Esophagus squamous epithelium (tissue), 5 donors: ENCODE measurements around the gene BRK1. TPM values are rescaled to one million over a fixed set of nuclear protein-coding genes. Genes with fewer than 3 reads are reported as not detected.
"Not testable (repeated sequence)": the region's sequence is repeated elsewhere in the genome, so short reads cannot be mapped to it uniquely, and the experiment has no call there.

Experiments used
- DNase-seq: peaks from one replicate; lab custom pipeline; 2025; lab: John Stamatoyannopoulos, UW
- H3K27ac ChIP-seq, 4 donors: fragments of 200-600 bp; sonication (generic); one replicate each; pipeline ENCODE4 v1.5.1; 2016 to 2019; ENCODE audit warnings: mild to moderate bottlenecking in 1 of 4
- H3K27me3 ChIP-seq, 4 donors: fragments of 200-600 bp; sonication (generic); 1 replicate in 3 of 4; 2 replicates in 1 of 4; pipeline versions ENCODE4 v1.5.1 to v1.6.0; 2017 to 2021; ENCODE audit warnings: antibody characterized with exemption in 1 of 4
- H3K36me3 ChIP-seq, 3 donors: fragments of 200-600 bp; sonication (generic); one replicate each; pipeline ENCODE4 v1.5.1; 2016 to 2019
- H3K4me1 ChIP-seq, 3 donors: fragments of 200-600 bp; sonication (generic); one replicate each; pipeline ENCODE4 v1.5.1; 2017 to 2019
- H3K4me3 ChIP-seq, 4 donors: fragments of 200-600 bp; sonication (generic); 1 replicate in 3 of 4; 2 replicates in 1 of 4; pipeline ENCODE4 v1.5.1; 2016 to 2019; ENCODE audit warnings: mild to moderate bottlenecking in 2 of 4, moderate library complexity in 1 of 4
- H3K9me3 ChIP-seq, 3 donors: fragments of 200-600 bp; sonication (generic); one replicate each; pipeline ENCODE4 v1.5.1; 2016 to 2019
- POLR2A ChIP-seq, 4 donors: fragments of 450-650 bp; IDR thresholded peaks; one replicate each; pipeline ENCODE4 v1.6.1; 2017; ENCODE audit warnings: antibody characterized with exemption in 4 of 4, mild to moderate bottlenecking in 4 of 4, moderate library complexity in 3 of 4
- WGBS, 2 donors: methylation state at CpG; one replicate each; pipeline ENCODE4 v1.1.5; 2018; 5-methylcytosine and 5-hydroxymethylcytosine counted together
- intact Hi-C: fragments of 100-400 bp; cut with DNase I; formaldehyde crosslinking; loops from one replicate; pipeline ENCODE4 v1.15.0; 2022
- total RNA-seq, 4 donors: library from RNA; depleted of rRNA; stranded (reverse); fragments of >200 nt; gene quantifications; one replicate each; pipeline ENCODE4 v1.1.0, GENCODE V29; 2016
- TF ChIP-seq, protein P1 (sequence below), 6 experiments: fragments of 450-650 bp in 4 of 6; fragments of 200-600 bp in 2 of 6; sonication (generic) in 2 of 6; IDR thresholded peaks; one replicate each; pipeline ENCODE4 v1.5.1; 2016 to 2019; ENCODE audit warnings: antibody characterized with exemption in 6 of 6, mild to moderate bottlenecking in 4 of 6, moderate library complexity in 4 of 6
- donor health status: DM: yes; HTN: yes; CAD: no.

The BRK1 gene
- total RNA-seq, 4 donors from 2014 or later, result 52.0 to 134 (median 100) TPM

GRCh38 chr3:10154335-10155122 is 39.1 kb downstream of the BRK1 start:
- Histone ChIP-seq H3K4me1 (no peaks in the 10 kb centered on the region), H3K27me3 (no peaks in the 10 kb centered on the region), H3K9me3 (no peaks in the 10 kb centered on the region), H3K27ac (no peak overlapping the region), H3K4me3 (no peak overlapping the region), H3K36me3 (peaks cover 3 to 57% (median 10%) of the 10 kb centered on the region in 3 donors)
- intact Hi-C loops, result no loop called here
- TF ChIP-seq POLR2A (IDR thresholded peaks at IDR 0.05), result no peak
- TF ChIP-seq, protein P1, sequence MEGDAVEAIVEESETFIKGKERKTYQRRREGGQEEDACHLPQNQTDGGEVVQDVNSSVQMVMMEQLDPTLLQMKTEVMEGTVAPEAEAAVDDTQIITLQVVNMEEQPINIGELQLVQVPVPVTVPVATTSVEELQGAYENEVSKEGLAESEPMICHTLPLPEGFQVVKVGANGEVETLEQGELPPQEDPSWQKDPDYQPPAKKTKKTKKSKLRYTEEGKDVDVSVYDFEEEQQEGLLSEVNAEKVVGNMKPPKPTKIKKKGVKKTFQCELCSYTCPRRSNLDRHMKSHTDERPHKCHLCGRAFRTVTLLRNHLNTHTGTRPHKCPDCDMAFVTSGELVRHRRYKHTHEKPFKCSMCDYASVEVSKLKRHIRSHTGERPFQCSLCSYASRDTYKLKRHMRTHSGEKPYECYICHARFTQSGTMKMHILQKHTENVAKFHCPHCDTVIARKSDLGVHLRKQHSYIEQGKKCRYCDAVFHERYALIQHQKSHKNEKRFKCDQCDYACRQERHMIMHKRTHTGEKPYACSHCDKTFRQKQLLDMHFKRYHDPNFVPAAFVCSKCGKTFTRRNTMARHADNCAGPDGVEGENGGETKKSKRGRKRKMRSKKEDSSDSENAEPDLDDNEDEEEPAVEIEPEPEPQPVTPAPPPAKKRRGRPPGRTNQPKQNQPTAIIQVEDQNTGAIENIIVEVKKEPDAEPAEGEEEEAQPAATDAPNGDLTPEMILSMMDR (IDR thresholded peaks at IDR 0.05), result no peak
- WGBS, 2 donors, result 85 to 87% methylated on average over 13 to 14 of the region's 14 CpGs
- no peak for DNase-seq

GRCh38 chr3:10155123-10155472 is 39.6 kb downstream of the BRK1 start:
- Histone ChIP-seq H3K4me3 (no peak overlapping the region), H3K36me3 (peaks cover 0 to 52% (median 5%) of the 10 kb centered on the region in 3 donors)
- WGBS, 2 donors, result 92 to 93% methylated on average over 4 of the region's 4 CpGs

DNA sequence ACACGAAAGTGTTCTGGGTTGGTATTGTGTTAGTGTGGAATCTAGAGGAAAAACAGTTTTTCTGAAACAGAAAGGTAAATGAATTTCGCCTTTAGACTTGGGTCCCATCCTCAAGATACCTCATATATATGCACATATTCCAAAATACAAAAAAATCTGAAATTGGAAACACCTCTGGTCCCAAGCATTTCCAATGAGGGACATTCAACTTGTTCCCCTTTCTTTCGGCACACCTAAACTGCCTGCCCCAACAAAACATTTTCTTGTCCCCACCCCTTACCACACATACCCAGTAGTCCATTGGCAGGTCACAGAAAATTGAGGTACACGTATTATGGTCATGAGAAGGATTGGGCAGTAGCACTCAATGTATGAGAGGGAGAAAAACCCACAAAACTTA is 40.2 kb downstream of the BRK1 start:
- H3K27me3 ChIP-seq, result no peaks in the 10 kb centered on the region
- no peak for TF ChIP-seq POLR2A (IDR thresholded peaks at IDR 0.05)
- TF ChIP-seq, protein P1 (IDR thresholded peaks at IDR 0.05), result no peak
- DNase-seq, result no peak
- WGBS, 2 donors, result 90 to 96% methylated on average over 4 of the region's 4 CpGs
- intact Hi-C loops, result no loop called here
- no peak overlapping the region for H3K27ac ChIP-seq
- peaks cover 0 to 46% (median 0%) of the 10 kb centered on the region in 3 donors for H3K36me3 ChIP-seq
- no peak overlapping the region for H3K4me3 ChIP-seq
- H3K9me3 ChIP-seq, result no peaks in the 10 kb centered on the region
- H3K4me1 ChIP-seq, result peaks cover 0 to 6% (median 4%) of the 10 kb centered on the region in 3 donors

More at GRCh38 chr3:10155123-10155472, 39.6 kb downstream of the BRK1 start:
- Histone ChIP-seq H3K27ac (no peak overlapping the region), H3K4me1 (peaks cover 0 to under 1% (median 0%) of the 10 kb centered on the region in 3 donors), H3K9me3 (no peaks in the 10 kb centered on the region), H3K27me3 (no peaks in the 10 kb centered on the region)
- no peak for DNase-seq
- intact Hi-C loops, result no loop called here
- no peak for TF ChIP-seq POLR2A (IDR thresholded peaks at IDR 0.05)
- TF ChIP-seq, protein P1 (IDR thresholded peaks at IDR 0.05), result no peak

- intact Hi-C loops, result no loop called here
- Histone ChIP-seq H3K27me3 (no peaks in the 10 kb centered on the region), H3K27ac (no peak overlapping the region), H3K4me1 (peaks cover 0 to 8% (median 4%) of the 10 kb centered on the region in 3 donors), H3K9me3 (no peaks in the 10 kb centered on the region), H3K4me3 (no peak overlapping the region), H3K36me3 (peaks cover 0 to 32% (median 0%) of the 10 kb centered on the region in 3 donors)
- TF ChIP-seq POLR2A (IDR thresholded peaks at IDR 0.05), result no peak
- WGBS, 2 donors, result 44 to 47% methylated on average over 3 to 4 of the region's 4 CpGs
- no peak for DNase-seq
These were observed 41.6 kb downstream of the BRK1 start for GRCh38 chr3:10157031-10157430.

DNA sequence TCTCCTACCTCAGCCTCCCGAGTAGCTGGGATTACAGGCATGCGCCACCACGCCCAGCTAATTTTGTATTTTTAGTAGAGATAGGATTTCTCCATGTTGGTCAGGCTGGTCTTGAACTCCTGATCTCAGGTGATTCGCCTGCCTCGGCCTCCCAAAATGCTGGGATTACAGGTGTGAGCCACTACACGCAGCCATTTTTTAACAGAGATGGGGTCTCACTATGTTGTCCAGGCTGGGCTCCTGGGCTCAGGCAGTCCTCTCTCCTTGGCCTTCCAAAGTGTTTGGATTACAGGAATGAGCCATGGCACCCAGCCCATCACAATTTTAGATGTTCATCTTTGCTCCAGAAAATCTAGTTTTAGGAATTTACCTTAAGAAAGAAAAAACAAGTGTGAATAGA is 43.1 kb downstream of the BRK1 start:
- intact Hi-C loops, H3K4me3 ChIP-seq, H3K4me1 ChIP-seq, DNase-seq, H3K27me3 ChIP-seq, H3K27ac ChIP-seq, H3K9me3 ChIP-seq: not testable (repeated sequence)
- H3K36me3 ChIP-seq, result peaks cover 0 to 17% (median 0%) of the 10 kb centered on the region in 3 donors
- 82 to 92% methylated on average over 3 to 4 of the region's 6 CpGs for WGBS, 2 donors

DNA sequence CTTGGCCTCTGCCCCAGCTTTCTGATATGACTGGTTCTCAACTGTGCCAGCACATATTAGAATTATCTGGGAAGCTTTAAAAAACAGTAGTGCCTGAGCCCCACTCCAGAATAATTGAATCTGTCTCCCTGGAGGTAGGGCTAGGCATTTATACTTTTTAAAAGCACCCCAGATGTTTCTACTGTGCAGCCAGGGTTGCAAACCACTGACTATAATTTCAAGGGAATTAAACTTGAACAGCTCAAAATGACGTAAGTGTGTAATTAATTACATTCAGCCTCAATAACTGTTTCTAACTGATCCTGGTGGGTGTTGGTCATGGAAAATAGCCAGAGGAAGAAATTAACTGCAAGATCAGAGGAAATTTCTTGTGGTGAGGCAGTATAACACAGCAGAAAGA is 44.9 kb downstream of the BRK1 start:
- intact Hi-C loops, result loop anchor here (10.0 kb wide), 1 partner anchor 64 kb away; no protein-coding TSS in a partner anchor
- no peak overlapping the region for H3K4me3 ChIP-seq
- H3K27me3 ChIP-seq, result no peaks in the 10 kb centered on the region
- H3K4me1 ChIP-seq, result peaks cover 0 to 20% (median 4%) of the 10 kb centered on the region in 3 donors
- H3K27ac ChIP-seq, result no peak overlapping the region
- DNase-seq, result no peak
- 29 to 32% methylated on average over 1 of the region's 1 CpG for WGBS, 2 donors
- H3K36me3 ChIP-seq, result no peaks in the 10 kb centered on the region
- TF ChIP-seq, protein P1 (IDR thresholded peaks at IDR 0.05), result no peak
- no peak for TF ChIP-seq POLR2A (IDR thresholded peaks at IDR 0.05)
- H3K9me3 ChIP-seq, result no peaks in the 10 kb centered on the region
